22Rv1 (cell line): ENCODE measurements around the gene TSPAN5.

Experiments used
- H3K27ac ChIP-seq: fragments of 450-650 bp; 2 replicates; pipeline ENCODE4 v1.5.1; 2017
- ZFX ChIP-seq: fragments of 450-650 bp; IDR thresholded peaks from 2 replicates; pipeline ENCODE4 v1.6.1; 2017; ENCODE audit warnings: antibody characterized with exemption, borderline replicate concordance
- TF ChIP-seq, protein P1 (sequence below): fragments of 450-650 bp; IDR thresholded peaks from 2 replicates; pipeline ENCODE4 v1.5.1; 2017; ENCODE audit warnings: mild to moderate bottlenecking

Gene TSPAN5

DNA sequence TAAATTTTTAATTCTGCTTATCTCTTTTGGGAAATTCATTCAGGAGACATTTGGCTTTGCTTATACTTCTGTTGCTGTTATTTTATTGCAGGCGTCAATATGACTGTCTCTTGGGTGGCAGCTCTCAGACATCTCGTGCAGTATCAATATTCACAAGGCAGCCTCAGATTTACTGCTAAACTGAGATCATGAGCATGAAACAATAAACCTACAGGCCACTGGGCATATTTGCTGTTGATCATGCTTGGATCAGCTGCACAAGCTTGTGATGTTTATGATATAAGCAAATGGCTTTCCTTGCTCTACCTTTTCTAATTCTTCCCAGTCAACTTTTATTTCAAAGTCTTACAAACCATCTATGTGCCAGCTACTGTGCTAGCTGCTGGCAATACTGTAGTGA lies 39.2 kb downstream of the TSPAN5 start:
- H3K27ac ChIP-seq: no peak overlapping the region
- no peak for TF ChIP-seq ZFX
- TF ChIP-seq, protein P1, sequence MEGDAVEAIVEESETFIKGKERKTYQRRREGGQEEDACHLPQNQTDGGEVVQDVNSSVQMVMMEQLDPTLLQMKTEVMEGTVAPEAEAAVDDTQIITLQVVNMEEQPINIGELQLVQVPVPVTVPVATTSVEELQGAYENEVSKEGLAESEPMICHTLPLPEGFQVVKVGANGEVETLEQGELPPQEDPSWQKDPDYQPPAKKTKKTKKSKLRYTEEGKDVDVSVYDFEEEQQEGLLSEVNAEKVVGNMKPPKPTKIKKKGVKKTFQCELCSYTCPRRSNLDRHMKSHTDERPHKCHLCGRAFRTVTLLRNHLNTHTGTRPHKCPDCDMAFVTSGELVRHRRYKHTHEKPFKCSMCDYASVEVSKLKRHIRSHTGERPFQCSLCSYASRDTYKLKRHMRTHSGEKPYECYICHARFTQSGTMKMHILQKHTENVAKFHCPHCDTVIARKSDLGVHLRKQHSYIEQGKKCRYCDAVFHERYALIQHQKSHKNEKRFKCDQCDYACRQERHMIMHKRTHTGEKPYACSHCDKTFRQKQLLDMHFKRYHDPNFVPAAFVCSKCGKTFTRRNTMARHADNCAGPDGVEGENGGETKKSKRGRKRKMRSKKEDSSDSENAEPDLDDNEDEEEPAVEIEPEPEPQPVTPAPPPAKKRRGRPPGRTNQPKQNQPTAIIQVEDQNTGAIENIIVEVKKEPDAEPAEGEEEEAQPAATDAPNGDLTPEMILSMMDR: no peak

DNA sequence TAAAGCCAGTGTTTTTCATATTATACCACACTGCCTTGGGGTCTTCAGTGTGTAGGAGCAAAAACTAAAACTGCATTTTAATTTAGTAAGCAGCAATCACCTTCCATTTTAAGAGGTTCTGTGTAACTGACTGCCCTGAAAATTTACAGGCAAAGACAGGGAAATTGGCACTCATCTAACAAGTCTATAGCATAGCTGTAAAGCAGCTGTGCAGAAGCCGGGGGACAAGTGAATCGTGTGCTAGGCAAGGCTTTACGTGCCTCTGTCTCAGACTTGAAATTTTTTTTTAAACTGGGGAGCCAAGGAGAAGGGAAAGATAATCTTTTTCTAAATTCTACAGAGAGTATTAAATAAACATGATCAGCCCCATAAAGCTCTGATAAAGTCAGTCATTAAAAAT lies 39.7 kb downstream of the TSPAN5 start:
- TF ChIP-seq ZFX: no peak
- TF ChIP-seq, protein P1: no peak
- H3K27ac ChIP-seq: no peak overlapping the region

DNA sequence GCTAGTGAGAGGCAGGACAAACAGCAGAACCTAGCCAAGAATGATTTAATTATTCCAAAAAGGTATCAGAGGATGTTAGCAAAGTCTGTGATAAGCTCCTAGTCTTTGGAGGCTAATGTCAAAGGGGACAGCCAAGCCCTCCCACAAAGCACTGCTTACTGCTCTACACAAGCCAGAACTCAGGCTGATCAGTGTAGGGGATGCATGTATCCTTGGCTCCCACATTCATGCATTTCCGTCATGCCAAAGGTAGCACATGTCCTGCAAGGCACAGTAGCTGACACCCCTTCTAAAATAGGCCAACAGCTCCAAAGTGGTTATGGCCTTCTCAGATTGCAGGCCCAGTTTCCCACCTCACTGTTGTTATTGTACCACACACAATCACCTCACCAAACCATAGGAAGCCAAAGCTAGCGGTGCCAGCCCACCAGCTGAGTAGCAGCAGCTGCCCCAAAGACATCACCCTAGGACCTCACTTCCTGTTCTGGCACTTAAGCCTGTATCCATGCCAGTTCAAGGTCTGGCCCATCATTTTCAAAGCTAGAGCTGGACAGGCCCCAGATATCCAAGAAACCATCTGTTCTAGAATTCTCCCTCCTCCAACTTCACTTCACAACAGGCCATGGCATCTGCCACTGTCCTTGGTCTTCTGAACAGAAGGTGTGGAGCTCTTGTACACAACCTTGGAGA lies 40.9 kb downstream of the TSPAN5 start:
- H3K27ac ChIP-seq: no peak overlapping the region
- no peak for TF ChIP-seq ZFX
- TF ChIP-seq, protein P1: no peak

DNA sequence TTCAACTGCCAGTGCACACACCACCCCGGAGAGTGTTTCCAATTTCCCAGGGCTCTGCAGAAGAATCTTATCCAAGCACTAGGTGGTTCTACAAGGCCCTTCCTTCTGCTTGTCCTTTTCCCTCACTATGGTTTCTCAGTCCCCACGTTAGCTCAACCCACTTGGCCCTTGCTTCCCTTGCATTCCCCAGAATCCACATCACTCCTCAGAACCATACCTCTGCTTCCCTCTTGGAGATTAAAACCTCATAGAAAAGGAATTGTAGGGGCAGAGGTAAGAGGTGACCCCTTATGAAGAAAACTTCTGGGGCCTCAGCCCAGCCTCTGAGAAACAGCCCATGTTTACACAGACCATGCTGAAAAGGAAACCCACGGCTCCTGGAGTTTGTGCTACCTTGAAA lies 42.4 kb downstream of the TSPAN5 start:
- TF ChIP-seq, protein P1: no peak
- no peak for TF ChIP-seq ZFX
- H3K27ac ChIP-seq: no peak overlapping the region

DNA sequence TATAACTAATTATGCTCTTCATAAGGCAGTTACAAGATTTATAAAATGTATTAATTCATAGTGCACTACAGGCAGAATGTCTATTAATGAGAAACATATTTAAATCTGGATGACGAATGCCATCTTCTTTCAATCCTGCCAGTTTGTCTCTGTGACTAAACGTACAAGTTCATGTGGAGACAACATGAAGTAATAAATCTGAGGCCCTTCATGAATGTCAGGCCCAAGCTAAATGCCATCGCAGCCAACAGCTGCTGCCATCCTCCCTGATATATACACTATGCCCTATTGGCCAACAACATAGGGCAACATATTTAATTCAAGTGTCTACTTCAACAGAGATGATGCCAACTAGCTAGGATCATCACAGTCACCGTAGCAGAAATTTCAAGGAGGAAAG lies 43.7 kb downstream of the TSPAN5 start:
- TF ChIP-seq ZFX: no peak
- TF ChIP-seq, protein P1: no peak
- no peak overlapping the region for H3K27ac ChIP-seq

DNA sequence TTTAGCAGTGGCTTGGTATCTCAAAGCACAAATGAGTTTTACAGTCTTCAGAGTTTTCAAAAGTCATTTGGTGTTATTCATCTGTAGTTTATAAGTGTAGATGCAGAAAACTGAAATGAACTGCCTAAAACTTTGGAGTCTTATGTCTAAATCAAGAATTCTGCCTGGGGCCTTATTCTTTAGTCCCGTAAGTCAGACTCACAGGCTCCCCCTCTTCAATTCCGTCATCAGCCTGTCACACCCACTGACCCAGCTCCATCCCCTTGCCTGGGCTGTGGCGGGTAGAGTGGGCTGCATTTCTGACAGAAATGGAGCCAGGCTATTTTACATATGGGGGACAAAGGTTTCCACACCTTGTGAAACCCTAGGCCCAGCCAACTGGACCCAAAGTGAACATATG lies 44.3 kb downstream of the TSPAN5 start:
- TF ChIP-seq, protein P1: no peak
- TF ChIP-seq ZFX: no peak
- H3K27ac ChIP-seq: no peak overlapping the region

DNA sequence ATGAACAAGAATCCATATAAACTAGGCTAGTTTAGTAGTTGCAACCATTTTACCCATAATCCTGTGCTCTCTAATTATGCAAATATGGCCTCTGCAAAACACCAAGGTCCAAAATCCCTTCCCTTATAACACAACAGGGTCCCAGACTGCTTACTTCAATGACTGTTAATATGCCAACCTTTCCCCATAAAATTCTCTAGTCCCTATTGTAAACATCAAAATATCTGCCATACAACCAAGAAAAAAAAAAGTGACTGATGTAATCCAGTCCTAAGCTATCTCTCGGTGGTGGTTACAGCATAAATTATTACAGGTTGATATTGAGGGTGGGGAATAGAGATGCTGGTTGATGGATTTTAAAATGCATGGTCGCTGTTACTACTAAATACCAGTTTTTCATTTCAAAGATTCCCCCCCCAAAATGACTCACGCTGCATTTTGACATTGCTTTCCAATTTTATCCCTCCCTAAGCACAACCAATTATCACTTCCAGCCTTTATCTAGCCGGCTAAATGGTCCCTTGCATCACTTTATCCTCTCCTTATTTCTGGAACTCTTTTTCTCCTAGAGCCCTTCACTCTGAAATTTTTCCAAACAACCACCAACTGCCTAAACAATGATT lies 44.8 kb downstream of the TSPAN5 start:
- TF ChIP-seq, protein P1: no peak
- TF ChIP-seq ZFX: no peak
- H3K27ac ChIP-seq: no peak overlapping the region
